A673 (cell line): Measurements from ENCODE around the gene TMEM131L. TPM values are rescaled to one million over a fixed set of nuclear protein-coding genes. Genes with fewer than 3 reads are reported as not detected.

ENCODE experiments used
- BruUV-seq: library from RNA; stranded (reverse); fragments of 400-500 nt; replicated peaks from 2 replicates; lab custom pipeline; 2021; lab: Mats Ljungman, UMichigan
- CTCF ChIA-PET: fragments of 300-600 bp; sonication (Branson Sonifier 250); formaldehyde crosslinking; loops from one replicate; lab custom pipeline; 2022; ENCODE audit warnings: antibody characterized with exemption; lab: Charles Lee
- POLR2A ChIA-PET: fragments of 300-600 bp; sonication (Branson Sonifier 250); formaldehyde crosslinking; loops from one replicate; lab custom pipeline; 2022; ENCODE audit warnings: antibody characterized with exemption; ENCODE audit not compliant: low non-redundant PET; lab: Charles Lee
- DNase-seq: peaks from one replicate; pipeline ENCODE4 v3.0.0-alpha.2; 2015; ENCODE audit warnings: low spot score
- H3K27ac ChIP-seq: fragments of 200-600 bp; sonication (generic); 2 replicates; pipeline ENCODE4 v1.5.1; 2016; ENCODE audit warnings: mixed run types, low read depth, mild to moderate bottlenecking, mixed read lengths, antibody characterized with exemption, low read length; ENCODE audit not compliant: poor library complexity, severe bottlenecking
- H3K27me3 ChIP-seq: fragments of 200-600 bp; sonication (generic); replicated peaks from 2 replicates; pipeline ENCODE4 v1.6.1; 2017; ENCODE audit warnings: mixed run types, low read depth, mild to moderate bottlenecking, mixed read lengths, antibody characterized with exemption, low read length; ENCODE audit not compliant: insufficient read depth, poor library complexity
- H3K36me3 ChIP-seq: fragments of 200-600 bp; sonication (generic); 2 replicates; pipeline ENCODE4 v1.6.1; 2016; ENCODE audit warnings: mixed run types, mild to moderate bottlenecking, mixed read lengths, antibody characterized with exemption, low read length; ENCODE audit not compliant: insufficient read depth, poor library complexity, severe bottlenecking
- H3K4me1 ChIP-seq: fragments of 200-600 bp; sonication (generic); 2 replicates; pipeline ENCODE4 v1.6.1; 2017; ENCODE audit warnings: mixed run types, mild to moderate bottlenecking, mixed read lengths, antibody characterized with exemption, low read length; ENCODE audit not compliant: insufficient read depth, poor library complexity, severe bottlenecking
- H3K4me3 ChIP-seq: fragments of 200-600 bp; sonication (generic); 2 replicates; pipeline ENCODE4 v1.5.1; 2016; ENCODE audit warnings: low read depth, mixed run types, mild to moderate bottlenecking, mixed read lengths, low read length; ENCODE audit not compliant: poor library complexity, severe bottlenecking
- H3K9me3 ChIP-seq: fragments of 200-600 bp; sonication (generic); 2 replicates; pipeline ENCODE4 v1.6.1; 2016; ENCODE audit warnings: mixed run types, low read depth, mild to moderate bottlenecking, mixed read lengths, antibody characterized with exemption, low read length; ENCODE audit not compliant: poor library complexity, severe bottlenecking
- EZH2 ChIP-seq: fragments of 200-600 bp; sonication (generic); IDR thresholded peaks from 2 replicates; pipeline ENCODE4 v1.6.1; 2017; ENCODE audit warnings: borderline replicate concordance, low read depth, mild to moderate bottlenecking, mixed read lengths, antibody characterized with exemption, low read length; ENCODE audit not compliant: poor library complexity, severe bottlenecking
- intact Hi-C: fragments of 100-400 bp; cut with micrococcal nuclease; formaldehyde crosslinking; loops from one replicate; pipeline ENCODE4 v1.10.0; 2022; ENCODE audit not compliant: unreplicated experiment
- total RNA-seq: library from RNA; stranded (reverse); gene quantifications from 2 replicates; pipeline ENCODE4 v1.2.3, GENCODE V29; 2021
- TF ChIP-seq, protein P1 (sequence below): fragments of 300-800, 200-600 bp; sonication (generic); conservative IDR thresholded peaks from 2 replicates; pipeline ENCODE4 v1.5.1; 2017; ENCODE audit warnings: low read depth, mild to moderate bottlenecking, antibody characterized with exemption, low read length, moderate library complexity, mixed read lengths

TMEM131L gene
- total RNA-seq, 1 experiment from 2014 or later: 18.4 TPM

DNA sequence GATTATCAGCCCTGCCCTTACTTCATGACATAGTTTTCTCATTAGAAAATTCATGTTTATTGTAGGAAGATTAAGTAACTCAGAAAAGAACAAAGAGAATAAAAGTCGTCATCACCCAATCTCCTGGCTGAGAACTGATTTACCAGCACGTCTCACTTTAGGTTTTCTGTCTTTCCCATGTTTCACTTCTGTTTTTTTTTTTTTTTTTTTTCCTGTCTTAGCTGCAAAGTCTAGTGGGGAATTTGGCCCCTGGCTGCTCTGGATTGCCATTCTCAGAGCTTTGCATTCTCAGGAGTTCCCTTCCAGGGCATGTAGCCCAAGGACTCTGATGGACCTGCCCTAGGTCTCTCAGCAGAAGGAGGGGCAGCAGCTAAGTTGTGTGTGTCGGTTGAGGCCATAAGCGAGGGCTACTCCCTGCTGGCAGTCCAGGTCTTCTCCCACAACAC is 57.8 kb downstream of the TMEM131L start:
- no peaks in the 10 kb centered on the region for H3K9me3 ChIP-seq
- TF ChIP-seq, protein P1, sequence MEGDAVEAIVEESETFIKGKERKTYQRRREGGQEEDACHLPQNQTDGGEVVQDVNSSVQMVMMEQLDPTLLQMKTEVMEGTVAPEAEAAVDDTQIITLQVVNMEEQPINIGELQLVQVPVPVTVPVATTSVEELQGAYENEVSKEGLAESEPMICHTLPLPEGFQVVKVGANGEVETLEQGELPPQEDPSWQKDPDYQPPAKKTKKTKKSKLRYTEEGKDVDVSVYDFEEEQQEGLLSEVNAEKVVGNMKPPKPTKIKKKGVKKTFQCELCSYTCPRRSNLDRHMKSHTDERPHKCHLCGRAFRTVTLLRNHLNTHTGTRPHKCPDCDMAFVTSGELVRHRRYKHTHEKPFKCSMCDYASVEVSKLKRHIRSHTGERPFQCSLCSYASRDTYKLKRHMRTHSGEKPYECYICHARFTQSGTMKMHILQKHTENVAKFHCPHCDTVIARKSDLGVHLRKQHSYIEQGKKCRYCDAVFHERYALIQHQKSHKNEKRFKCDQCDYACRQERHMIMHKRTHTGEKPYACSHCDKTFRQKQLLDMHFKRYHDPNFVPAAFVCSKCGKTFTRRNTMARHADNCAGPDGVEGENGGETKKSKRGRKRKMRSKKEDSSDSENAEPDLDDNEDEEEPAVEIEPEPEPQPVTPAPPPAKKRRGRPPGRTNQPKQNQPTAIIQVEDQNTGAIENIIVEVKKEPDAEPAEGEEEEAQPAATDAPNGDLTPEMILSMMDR: no peak
- no peak for TF ChIP-seq EZH2
- ChIA-PET POLR2A (no interaction called here), CTCF (no interaction called here)
- no peaks in the 10 kb centered on the region for H3K27me3 ChIP-seq
- H3K4me1 ChIP-seq: peaks cover 35% of the 10 kb centered on the region
- BruUV-seq: no TSS peak
- no peak overlapping the region for H3K27ac ChIP-seq
- H3K36me3 ChIP-seq: no peaks in the 10 kb centered on the region
- intact Hi-C loops: no loop called here
- no peak overlapping the region for H3K4me3 ChIP-seq
- no peak for DNase-seq

DNA sequence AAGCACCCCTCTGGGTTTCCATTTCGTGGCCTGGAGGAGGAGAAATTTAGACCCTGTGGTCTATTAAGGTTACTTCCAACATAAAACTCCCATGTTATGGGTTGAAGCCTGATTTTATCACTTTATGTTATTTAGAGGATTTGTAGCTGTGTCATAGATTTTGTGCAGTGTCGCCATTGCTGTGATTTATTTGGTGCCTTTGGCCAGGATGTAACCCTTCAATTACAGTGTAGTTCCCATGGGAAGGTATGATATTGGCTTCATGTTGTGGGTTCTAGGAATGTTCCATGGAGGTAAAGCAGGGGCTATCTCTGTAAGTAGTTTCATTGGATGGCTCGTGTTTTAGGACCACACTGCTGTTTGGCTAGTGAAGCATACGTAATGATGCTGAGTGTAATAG is 58.5 kb downstream of the TMEM131L start:
- POLR2A ChIA-PET: no interaction called here
- CTCF ChIA-PET: no interaction called here
- H3K27ac ChIP-seq: no peak overlapping the region

DNA sequence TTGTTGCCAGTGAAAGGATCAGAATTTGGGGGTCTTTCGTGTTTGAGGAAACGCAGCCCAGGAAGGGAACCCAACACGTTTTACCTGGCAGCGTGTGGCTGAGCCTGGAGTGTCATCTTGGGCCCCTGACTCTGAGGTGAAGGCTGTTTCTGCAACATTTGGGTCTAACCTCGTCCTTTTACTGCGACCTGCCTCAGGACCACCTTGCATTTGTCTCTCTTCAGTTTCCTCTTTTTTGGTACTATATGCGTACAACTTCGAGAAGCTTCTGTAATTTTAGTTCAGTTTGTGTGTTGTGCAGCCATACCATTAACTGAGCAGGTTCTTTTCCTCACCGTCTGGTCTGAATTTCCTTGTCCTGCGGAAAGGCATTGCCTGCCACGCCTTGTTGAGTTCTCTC is 61.5 kb downstream of the TMEM131L start:
- intact Hi-C loops: no loop called here
- no peak overlapping the region for H3K27ac ChIP-seq
- TF ChIP-seq, protein P1: no peak
- no peak for TF ChIP-seq EZH2
- no TSS peak for BruUV-seq
- POLR2A ChIA-PET: no interaction called here
- no peaks in the 10 kb centered on the region for H3K36me3 ChIP-seq
- CTCF ChIA-PET: no interaction called here
- no peaks in the 10 kb centered on the region for H3K9me3 ChIP-seq
- DNase-seq: no peak
- H3K4me3 ChIP-seq: no peak overlapping the region
- H3K4me1 ChIP-seq: peaks cover 45% of the 10 kb centered on the region
- H3K27me3 ChIP-seq: no peaks in the 10 kb centered on the region

More for the DNA sequence above, 58.5 kb downstream of the TMEM131L start:
- H3K4me3 ChIP-seq: no peak overlapping the region
- H3K4me1 ChIP-seq: peaks cover 34% of the 10 kb centered on the region
- no TSS peak for BruUV-seq
- TF ChIP-seq, protein P1: no peak
- no peak for TF ChIP-seq EZH2
- H3K27me3 ChIP-seq: no peaks in the 10 kb centered on the region
- intact Hi-C loops: no loop called here
- H3K36me3 ChIP-seq: no peaks in the 10 kb centered on the region
- DNase-seq: no peak
- H3K9me3 ChIP-seq: no peaks in the 10 kb centered on the region
